Keratinocyte (primary cell): ENCODE results near the gene USP20. TPM values are rescaled to one million over a fixed set of nuclear protein-coding genes. Genes with fewer than 3 reads are reported as not detected.

Source experiments
- DNase-seq: peaks from one replicate; pipeline ENCODE4 v3.0.0-alpha.2; 2011; ENCODE audit warnings: low read depth, missing footprints, low spot score
- FAIRE-seq: peaks from 2 replicates; lab custom pipeline; 2011; peaks lifted over from hg19 to GRCh38; lab: Jason Lieb, UNC
- H2AFZ ChIP-seq: 2 replicates; pipeline ENCODE4 v1.6.0; 2012; ENCODE audit warnings: low read length, control low read depth, inconsistent platforms; ENCODE audit not compliant: control insufficient read depth
- H3K27ac ChIP-seq: 2 replicates; pipeline ENCODE4 v1.5.1; 2011; ENCODE audit warnings: low read length; ENCODE audit not compliant: control insufficient read depth, insufficient read depth
- H3K27me3 ChIP-seq: 3 replicates; pipeline ENCODE4 v1.6.0; 2011; ENCODE audit warnings: low read length; ENCODE audit not compliant: control insufficient read depth, insufficient read depth; ENCODE audit errors: extremely low read depth
- H3K36me3 ChIP-seq, 2 experiments: 2 replicates in 1 of 2; 3 replicates in 1 of 2; pipeline ENCODE4 v1.5.1; 2011; ENCODE audit warnings: low read length in 2 of 2, mild to moderate bottlenecking in 1 of 2; ENCODE audit not compliant: control insufficient read depth in 2 of 2, insufficient read depth in 2 of 2; ENCODE audit errors: extremely low read depth in 1 of 2
- H3K4me1 ChIP-seq: 3 replicates; pipeline ENCODE4 v1.5.1; 2011; ENCODE audit warnings: low read length; ENCODE audit not compliant: control insufficient read depth, insufficient read depth; ENCODE audit errors: extremely low read depth
- H3K4me2 ChIP-seq: 3 replicates; pipeline ENCODE4 v1.6.0; 2011; ENCODE audit warnings: low read depth, low read length; ENCODE audit not compliant: control insufficient read depth, insufficient read depth; ENCODE audit errors: extremely low read depth
- H3K4me3 ChIP-seq, 3 experiments: fragments of 200-600 bp in 1 of 3; sonication (generic) in 1 of 3; 2 replicates in 2 of 3; 3 replicates in 1 of 3; pipeline ENCODE4 v1.5.1; 2011 to 2016; ENCODE audit warnings: low read length in 3 of 3, mild to moderate bottlenecking in 3 of 3, control low read depth in 2 of 3, inconsistent platforms in 1 of 3, low read depth in 1 of 3, mixed read lengths in 1 of 3, mixed run types in 1 of 3, moderate library complexity in 1 of 3; ENCODE audit not compliant: control insufficient read depth in 2 of 3, insufficient read depth in 2 of 3; ENCODE audit errors: extremely low read depth in 1 of 3
- H3K79me2 ChIP-seq: 2 replicates; pipeline ENCODE4 v1.6.0; 2012; ENCODE audit warnings: low read length; ENCODE audit not compliant: control insufficient read depth, insufficient read depth
- H3K9ac ChIP-seq: 3 replicates; pipeline ENCODE4 v1.6.0; 2011; ENCODE audit warnings: low read length; ENCODE audit not compliant: control insufficient read depth, insufficient read depth; ENCODE audit errors: extremely low read depth
- H3K9me1 ChIP-seq: 3 replicates; pipeline ENCODE4 v1.6.0; 2011; ENCODE audit warnings: low read length; ENCODE audit not compliant: control insufficient read depth, insufficient read depth; ENCODE audit errors: extremely low read depth
- H3K9me3 ChIP-seq: 2 replicates; pipeline ENCODE4 v1.5.1; 2012; ENCODE audit warnings: low read depth, low read length; ENCODE audit not compliant: control insufficient read depth
- H4K20me1 ChIP-seq: 3 replicates; pipeline ENCODE4 v1.6.0; 2011; ENCODE audit warnings: low read length; ENCODE audit not compliant: control insufficient read depth, insufficient read depth; ENCODE audit errors: extremely low read depth
- EZH2 ChIP-seq: IDR thresholded peaks from one replicate; pipeline ENCODE4 v1.6.1; 2012; ENCODE audit warnings: inconsistent platforms, mild to moderate bottlenecking, low read length, moderate library complexity
- dilution Hi-C: fragments of 300-500 bp; cut with MboI; formaldehyde crosslinking; loops from one replicate; pipeline ENCODE4 v1.7.0; 2020; ENCODE audit warnings: low sequenced_read_pairs; ENCODE audit not compliant: extremely low pct_ligation_motif_present
- polyA plus RNA-seq, 5 experiments: library from polyadenylated mRNA; depleted of rRNA in 3 of 5; stranded (reverse) in 3 of 5; stranded (forward) in 1 of 5; unstranded in 1 of 5; fragments of >200 nt; gene quantifications; 1 replicate in 1 of 5; 2 replicates in 3 of 5; 3 replicates in 1 of 5; pipeline versions ENCODE4 v1.2.1 to v1.2.3, GENCODE V29; 2011 to 2012; ENCODE audit warnings: missing spikeins in 2 of 5, low read depth in 1 of 5, low replicate concordance in 1 of 5
- TF ChIP-seq, protein P1 (sequence below), 3 experiments: IDR thresholded peaks in 1 of 3; conservative IDR thresholded peaks in 1 of 3; optimal IDR thresholded peaks in 1 of 3; 2 replicates in 2 of 3; 3 replicates in 1 of 3; pipeline versions ENCODE3 to v1.5.1; 2011; ENCODE audit warnings: low read length in 3 of 3, mild to moderate bottlenecking in 3 of 3, moderate library complexity in 2 of 3, control low read depth in 1 of 3, inconsistent platforms in 1 of 3; ENCODE audit not compliant: insufficient read depth in 2 of 3; ENCODE audit errors: extremely low read depth in 1 of 3

Gene USP20
- polyA plus RNA-seq, 1 donor (not counting 4 experiments of a cell fraction or from before 2014, with no cell fraction given): 6.4 TPM

DNA sequence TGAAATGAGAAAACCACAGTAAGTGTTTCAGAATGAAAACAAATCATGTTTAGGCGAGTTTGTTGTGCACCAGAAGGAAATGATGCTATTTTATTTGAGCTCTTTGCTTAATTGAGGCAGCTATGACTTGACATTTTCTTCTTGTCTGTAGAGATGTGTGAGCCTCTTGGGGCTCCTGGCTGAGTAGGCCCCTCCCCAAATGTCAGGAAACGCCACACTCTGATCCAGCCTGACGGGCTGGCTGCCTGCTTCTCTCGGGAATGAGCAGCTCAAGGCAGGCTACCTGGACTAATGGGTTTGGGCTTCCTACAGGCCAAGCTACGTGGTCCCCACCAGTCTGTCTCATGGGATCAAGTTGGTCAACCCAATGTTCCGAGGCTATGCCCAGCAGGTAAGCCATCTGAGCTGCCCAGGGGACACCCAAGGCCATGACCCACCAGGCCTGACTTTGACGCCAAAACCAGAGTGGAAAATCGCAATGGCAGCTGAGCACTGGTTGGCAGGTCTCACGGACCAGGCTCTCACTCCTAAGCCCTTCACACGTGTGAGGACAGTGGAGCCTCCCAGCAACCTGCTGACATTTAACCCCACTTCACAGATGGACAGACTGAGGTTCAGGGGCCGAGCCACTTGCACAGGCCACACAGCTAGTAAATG, 29.9 kb downstream of the USP20 start:
- no peak overlapping the region for H3K27ac ChIP-seq
- no peak for FAIRE-seq

DNA sequence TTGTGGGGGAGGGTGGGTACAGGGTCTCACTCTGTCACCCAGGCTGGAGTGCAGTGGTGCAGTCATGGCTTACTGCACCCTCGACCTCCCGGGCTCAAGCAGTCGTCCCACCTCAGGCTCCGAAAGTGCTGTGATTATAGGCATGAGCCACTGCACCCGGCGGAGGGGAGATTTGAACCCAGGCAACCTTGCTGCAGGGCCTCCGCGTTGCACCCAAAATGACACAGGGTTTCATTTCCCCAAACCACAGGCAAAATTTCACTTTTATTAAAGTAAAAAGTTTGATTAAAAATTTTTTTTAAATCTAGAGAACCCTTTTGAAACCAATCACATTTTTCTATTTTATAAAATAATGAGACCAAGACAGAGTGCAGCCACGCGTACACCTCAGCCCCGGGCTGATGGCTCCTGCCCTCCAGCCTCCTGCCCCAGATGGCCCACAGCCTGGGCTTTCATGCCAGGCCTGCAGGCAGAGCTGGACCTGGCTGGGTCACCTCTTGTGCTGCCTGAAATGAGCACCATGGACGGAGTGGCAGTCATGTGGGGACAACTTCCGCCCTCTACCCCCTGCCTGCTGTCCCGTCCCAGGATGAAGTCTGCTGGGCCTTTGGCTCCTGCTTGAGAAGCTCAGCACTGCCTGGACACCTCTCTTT, 30.5 kb downstream of the USP20 start:
- H3K9ac ChIP-seq: no peak overlapping the region
- DNase-seq (no peak), FAIRE-seq (no peak)
- H4K20me1 ChIP-seq: no peaks in the 10 kb centered on the region
- peaks cover 8% of the 10 kb centered on the region for H3K4me1 ChIP-seq
- dilution Hi-C loops: no loop called here
- no peaks in the 10 kb centered on the region for H3K9me1 ChIP-seq
- no peaks in the 10 kb centered on the region for H3K27me3 ChIP-seq
- H2AFZ ChIP-seq: no peak overlapping the region
- no peak overlapping the region for H3K4me3 ChIP-seq
- no peak overlapping the region for H3K27ac ChIP-seq
- peaks cover 11 to 18% of the 10 kb centered on the region in 2 experiments for H3K36me3 ChIP-seq
- TF ChIP-seq, protein P1, sequence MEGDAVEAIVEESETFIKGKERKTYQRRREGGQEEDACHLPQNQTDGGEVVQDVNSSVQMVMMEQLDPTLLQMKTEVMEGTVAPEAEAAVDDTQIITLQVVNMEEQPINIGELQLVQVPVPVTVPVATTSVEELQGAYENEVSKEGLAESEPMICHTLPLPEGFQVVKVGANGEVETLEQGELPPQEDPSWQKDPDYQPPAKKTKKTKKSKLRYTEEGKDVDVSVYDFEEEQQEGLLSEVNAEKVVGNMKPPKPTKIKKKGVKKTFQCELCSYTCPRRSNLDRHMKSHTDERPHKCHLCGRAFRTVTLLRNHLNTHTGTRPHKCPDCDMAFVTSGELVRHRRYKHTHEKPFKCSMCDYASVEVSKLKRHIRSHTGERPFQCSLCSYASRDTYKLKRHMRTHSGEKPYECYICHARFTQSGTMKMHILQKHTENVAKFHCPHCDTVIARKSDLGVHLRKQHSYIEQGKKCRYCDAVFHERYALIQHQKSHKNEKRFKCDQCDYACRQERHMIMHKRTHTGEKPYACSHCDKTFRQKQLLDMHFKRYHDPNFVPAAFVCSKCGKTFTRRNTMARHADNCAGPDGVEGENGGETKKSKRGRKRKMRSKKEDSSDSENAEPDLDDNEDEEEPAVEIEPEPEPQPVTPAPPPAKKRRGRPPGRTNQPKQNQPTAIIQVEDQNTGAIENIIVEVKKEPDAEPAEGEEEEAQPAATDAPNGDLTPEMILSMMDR (optimal IDR thresholded peaks at IDR 0.05 in 1 of 3, IDR thresholded peaks at IDR 0.05 in 1 of 3, conservative IDR thresholded peaks at IDR 0.05 in 1 of 3; ENCODE audit: extremely low read depth in 1 of 3, insufficient read depth in 2 of 3, low read length in 3 of 3): no peak
- TF ChIP-seq EZH2: no peak
- H3K79me2 ChIP-seq: no peaks in the 10 kb centered on the region
- no peak overlapping the region for H3K4me2 ChIP-seq
- H3K9me3 ChIP-seq: no peaks in the 10 kb centered on the region

More for the DNA sequence above, 29.9 kb downstream of the USP20 start:
- Histone ChIP-seq H3K79me2 (no peaks in the 10 kb centered on the region), H3K4me1 (peaks cover 8% of the 10 kb centered on the region), H3K36me3 (peaks cover 11 to 18% of the 10 kb centered on the region in 2 experiments), H3K4me3 (no peak overlapping the region), H3K4me2 (no peak overlapping the region), H3K27me3 (no peaks in the 10 kb centered on the region), H2AFZ (no peak overlapping the region), H4K20me1 (no peaks in the 10 kb centered on the region), H3K9me1 (no peaks in the 10 kb centered on the region), H3K9ac (no peak overlapping the region), H3K9me3 (no peaks in the 10 kb centered on the region)
- no peak for DNase-seq
- no peak for TF ChIP-seq EZH2
- TF ChIP-seq, protein P1 (optimal IDR thresholded peaks at IDR 0.05 in 1 of 3, IDR thresholded peaks at IDR 0.05 in 1 of 3, conservative IDR thresholded peaks at IDR 0.05 in 1 of 3; ENCODE audit: extremely low read depth in 1 of 3, insufficient read depth in 2 of 3, low read length in 3 of 3): no peak
- dilution Hi-C loops: no loop called here
